ENCODE measurements around the gene RABL6. TPM values are rescaled to one million over a fixed set of nuclear protein-coding genes. Genes with fewer than 3 reads are reported as not detected.
"Not testable (repeated sequence)": the region's sequence is repeated elsewhere in the genome, so short reads cannot be mapped to it uniquely, and the experiment has no call there.

Gene RABL6
- total RNA-seq, 2 donors from 2014 or later, result 159 to 206 TPM

DNA sequence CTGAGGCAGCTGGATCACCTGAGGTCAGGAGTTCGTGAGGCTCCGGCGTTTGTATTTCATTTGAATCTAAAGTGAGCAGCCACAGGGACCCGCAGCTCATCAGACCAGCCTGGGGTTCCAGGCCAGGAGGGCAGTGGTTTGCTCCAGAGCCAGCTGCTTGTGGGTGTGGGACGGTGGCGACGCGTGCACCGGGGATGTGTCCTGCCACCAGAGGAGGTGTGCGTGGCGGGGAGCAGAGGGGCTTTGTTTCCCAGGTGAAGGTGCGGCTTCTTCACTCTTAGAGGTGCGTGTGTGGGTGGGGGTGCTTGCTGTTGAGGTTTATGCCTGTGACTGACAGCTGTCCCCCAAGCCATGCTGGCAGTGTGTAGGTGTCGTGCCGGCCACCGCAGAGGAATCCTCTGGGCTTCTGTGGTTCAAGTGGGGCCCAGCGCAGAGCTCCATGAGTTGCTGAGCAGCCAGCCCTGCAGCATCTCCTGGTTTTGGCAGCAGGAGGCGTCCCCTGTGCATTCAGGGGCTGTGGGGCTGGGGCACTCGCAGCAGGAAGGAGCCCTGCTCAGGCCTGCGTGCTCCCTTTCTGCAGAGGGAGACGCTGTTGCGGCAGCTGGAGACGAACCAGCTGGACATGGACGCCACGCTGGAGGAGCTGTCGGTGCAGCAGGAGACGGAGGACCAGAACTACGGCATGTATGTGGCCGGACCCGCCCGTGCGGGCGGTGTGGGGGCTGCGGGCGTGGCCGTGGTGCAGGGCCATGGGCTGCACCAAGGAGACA, 27.6 kb downstream of the RABL6 start:
- Histone ChIP-seq H3K27me3 (ENCODE audit: control insufficient read depth, insufficient read depth, low read length, poor library complexity, severe bottlenecking) (no peaks in the 10 kb centered on the region), H3K9ac (ENCODE audit: extremely low read depth, low read length, poor library complexity, severe bottlenecking) (no peak overlapping the region), H3K27ac (ENCODE audit: low read depth, low read length) (no peak overlapping the region), H3K9me3 (ENCODE audit: control insufficient read depth, low read length) (no peaks in the 10 kb centered on the region), H3K4me1 (ENCODE audit: control insufficient read depth, insufficient read depth, low read length) (peaks cover 4% of the 10 kb centered on the region), H3K36me3 (ENCODE audit: control insufficient read depth, insufficient read depth, low read length) (peaks cover 28% of the 10 kb centered on the region), H3K4me3 (ENCODE audit: low read length) (no peak overlapping the region)
- DNase-seq, result no peak
- Mint-ChIP-seq H3K27me3 (ENCODE audit: insufficient read depth) (no peaks in the 10 kb centered on the region), H3K36me3 (ENCODE audit: low read depth) (peaks cover 42% of the 10 kb centered on the region), H3K4me1 (peaks cover 4% of the 10 kb centered on the region), H3K4me3 (no peak overlapping the region), H3K27ac (no peak overlapping the region), H3K9me3 (no peaks in the 10 kb centered on the region)
- TF ChIP-seq, protein P1, sequence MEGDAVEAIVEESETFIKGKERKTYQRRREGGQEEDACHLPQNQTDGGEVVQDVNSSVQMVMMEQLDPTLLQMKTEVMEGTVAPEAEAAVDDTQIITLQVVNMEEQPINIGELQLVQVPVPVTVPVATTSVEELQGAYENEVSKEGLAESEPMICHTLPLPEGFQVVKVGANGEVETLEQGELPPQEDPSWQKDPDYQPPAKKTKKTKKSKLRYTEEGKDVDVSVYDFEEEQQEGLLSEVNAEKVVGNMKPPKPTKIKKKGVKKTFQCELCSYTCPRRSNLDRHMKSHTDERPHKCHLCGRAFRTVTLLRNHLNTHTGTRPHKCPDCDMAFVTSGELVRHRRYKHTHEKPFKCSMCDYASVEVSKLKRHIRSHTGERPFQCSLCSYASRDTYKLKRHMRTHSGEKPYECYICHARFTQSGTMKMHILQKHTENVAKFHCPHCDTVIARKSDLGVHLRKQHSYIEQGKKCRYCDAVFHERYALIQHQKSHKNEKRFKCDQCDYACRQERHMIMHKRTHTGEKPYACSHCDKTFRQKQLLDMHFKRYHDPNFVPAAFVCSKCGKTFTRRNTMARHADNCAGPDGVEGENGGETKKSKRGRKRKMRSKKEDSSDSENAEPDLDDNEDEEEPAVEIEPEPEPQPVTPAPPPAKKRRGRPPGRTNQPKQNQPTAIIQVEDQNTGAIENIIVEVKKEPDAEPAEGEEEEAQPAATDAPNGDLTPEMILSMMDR (conservative IDR thresholded peaks at IDR 0.05), result no peak
- 96 to 98% methylated on average over 29 to 36 of the region's 36 CpGs for WGBS, 2 experiments (ENCODE audit: insufficient coverage in 1 of 2, insufficient read length in 1 of 2)

DNA sequence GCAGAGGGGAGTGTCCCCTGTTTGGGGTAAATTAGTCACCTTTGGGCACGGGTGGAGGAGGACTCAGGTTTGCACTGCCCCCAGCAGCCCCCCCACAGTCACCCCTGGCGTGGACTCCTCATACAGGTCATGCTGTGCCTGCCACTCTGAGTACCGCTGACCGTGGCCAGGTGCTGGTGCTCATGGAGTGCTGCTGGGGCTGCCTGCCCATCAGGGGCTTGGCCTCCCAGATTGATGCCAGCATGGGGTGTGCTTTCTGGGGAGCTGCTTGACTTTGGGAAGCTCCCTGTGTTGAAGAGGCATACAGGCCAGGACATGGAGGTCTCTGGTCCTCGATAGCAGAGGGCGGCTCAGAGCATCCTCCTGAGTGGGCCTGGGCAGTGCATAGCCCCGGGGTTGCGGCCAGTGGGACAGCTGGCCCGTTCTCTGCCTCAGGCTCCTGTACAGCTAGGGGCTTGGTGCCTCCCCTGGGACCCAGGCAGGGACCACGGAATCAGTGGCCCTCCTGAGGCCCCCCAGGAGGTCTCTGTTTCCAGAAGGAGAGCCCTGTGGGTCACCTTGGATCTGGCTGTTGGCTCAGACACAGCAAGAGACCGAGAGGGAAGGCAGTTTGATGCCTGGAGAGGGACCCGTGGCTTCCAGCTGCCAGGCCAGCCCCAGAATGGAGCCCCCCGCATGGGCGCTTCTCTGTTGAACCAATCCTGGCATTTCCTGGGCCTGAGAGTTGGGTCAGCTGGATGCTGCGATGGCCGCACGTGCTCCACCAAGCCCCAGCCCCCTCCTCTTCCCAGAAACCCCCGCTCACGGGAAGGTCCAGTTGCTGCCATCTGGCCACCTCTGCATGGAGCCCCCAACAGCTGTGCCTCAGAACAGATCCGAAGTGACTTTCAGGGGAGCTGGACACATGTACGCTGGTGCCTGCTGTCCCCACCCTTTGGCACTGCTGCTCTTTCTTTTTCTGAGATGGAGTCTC, 28.5 kb downstream of the RABL6 start:
- Histone ChIP-seq H3K4me1 (ENCODE audit: control insufficient read depth, insufficient read depth, low read length) (peaks cover 6% of the 10 kb centered on the region), H3K4me3 (ENCODE audit: low read length) (no peak overlapping the region), H3K27ac (ENCODE audit: low read depth, low read length) (peak overlapping the region; percentile 38), H3K9ac (ENCODE audit: extremely low read depth, low read length, poor library complexity, severe bottlenecking) (no peak overlapping the region), H3K27me3 (ENCODE audit: control insufficient read depth, insufficient read depth, low read length, poor library complexity, severe bottlenecking) (no peaks in the 10 kb centered on the region), H3K36me3 (ENCODE audit: control insufficient read depth, insufficient read depth, low read length) (peaks cover 20% of the 10 kb centered on the region), H3K9me3 (ENCODE audit: control insufficient read depth, low read length) (no peaks in the 10 kb centered on the region)
- no peaks in the 10 kb centered on the region for H3K9me3 Mint-ChIP-seq
- peaks cover 34% of the 10 kb centered on the region for H3K36me3 Mint-ChIP-seq (ENCODE audit: low read depth)
- peaks cover 8% of the 10 kb centered on the region for H3K4me1 Mint-ChIP-seq
- H3K27ac Mint-ChIP-seq, result no peak overlapping the region
- 91 to 99% methylated on average over 12 to 21 of the region's 21 CpGs for WGBS, 2 experiments (ENCODE audit: insufficient coverage in 1 of 2, insufficient read length in 1 of 2)
- no peak overlapping the region for H3K4me3 Mint-ChIP-seq
- no peaks in the 10 kb centered on the region for H3K27me3 Mint-ChIP-seq (ENCODE audit: insufficient read depth)
- TF ChIP-seq, protein P1 (conservative IDR thresholded peaks at IDR 0.05), result no peak
- no peak for DNase-seq

DNA sequence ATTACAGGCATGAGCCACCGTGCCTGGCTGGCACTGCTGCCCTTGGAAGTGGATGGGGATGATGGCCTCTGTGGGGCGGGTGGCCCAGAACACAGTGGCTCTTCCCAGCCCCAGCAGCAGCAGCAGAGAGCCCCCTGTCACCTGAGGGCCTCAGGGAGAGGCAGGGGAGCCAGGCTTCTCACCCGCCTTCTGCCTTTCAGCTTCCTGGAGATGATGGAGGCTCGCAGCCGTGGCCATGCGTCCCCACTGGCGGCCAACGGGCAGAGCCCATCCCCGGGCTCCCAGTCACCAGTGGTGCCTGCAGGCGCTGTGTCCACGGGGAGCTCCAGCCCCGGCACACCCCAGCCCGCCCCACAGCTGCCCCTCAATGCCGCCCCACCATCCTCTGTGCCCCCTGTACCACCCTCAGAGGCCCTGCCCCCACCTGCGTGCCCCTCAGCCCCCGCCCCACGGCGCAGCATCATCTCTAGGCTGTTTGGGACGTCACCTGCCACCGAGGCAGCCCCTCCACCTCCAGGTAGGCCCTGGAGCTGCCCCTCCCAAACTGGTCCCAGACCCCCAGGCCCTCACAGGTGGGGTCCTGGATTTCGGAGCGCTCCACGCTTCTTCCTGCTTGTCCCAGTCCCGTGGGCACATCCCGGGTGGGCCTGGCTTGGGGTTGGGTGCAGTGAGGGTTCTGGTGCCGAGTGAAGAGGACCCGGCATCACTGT, 29.6 kb downstream of the RABL6 start:
- TF ChIP-seq, protein P1 (conservative IDR thresholded peaks at IDR 0.05), result no peak
- H3K36me3 Mint-ChIP-seq (ENCODE audit: low read depth), result peaks cover 24% of the 10 kb centered on the region
- Histone ChIP-seq H3K27ac (ENCODE audit: low read depth, low read length) (no peak overlapping the region), H3K9me3 (ENCODE audit: control insufficient read depth, low read length) (no peaks in the 10 kb centered on the region), H3K9ac (ENCODE audit: extremely low read depth, low read length, poor library complexity, severe bottlenecking) (no peak overlapping the region), H3K4me3 (ENCODE audit: low read length) (no peak overlapping the region), H3K36me3 (ENCODE audit: control insufficient read depth, insufficient read depth, low read length) (peaks cover 9% of the 10 kb centered on the region), H3K27me3 (ENCODE audit: control insufficient read depth, insufficient read depth, low read length, poor library complexity, severe bottlenecking) (no peaks in the 10 kb centered on the region), H3K4me1 (ENCODE audit: control insufficient read depth, insufficient read depth, low read length) (peaks cover 10% of the 10 kb centered on the region)
- peaks cover 10% of the 10 kb centered on the region for H3K4me1 Mint-ChIP-seq
- H3K9me3 Mint-ChIP-seq, result no peaks in the 10 kb centered on the region
- H3K27me3 Mint-ChIP-seq (ENCODE audit: insufficient read depth), result no peaks in the 10 kb centered on the region
- H3K27ac Mint-ChIP-seq, result no peak overlapping the region
- 91 to 100% methylated on average over 7 to 27 of the region's 27 CpGs for WGBS, 2 experiments (ENCODE audit: insufficient coverage in 1 of 2, insufficient read length in 1 of 2)
- DNase-seq, result no peak
- no peak overlapping the region for H3K4me3 Mint-ChIP-seq

DNA sequence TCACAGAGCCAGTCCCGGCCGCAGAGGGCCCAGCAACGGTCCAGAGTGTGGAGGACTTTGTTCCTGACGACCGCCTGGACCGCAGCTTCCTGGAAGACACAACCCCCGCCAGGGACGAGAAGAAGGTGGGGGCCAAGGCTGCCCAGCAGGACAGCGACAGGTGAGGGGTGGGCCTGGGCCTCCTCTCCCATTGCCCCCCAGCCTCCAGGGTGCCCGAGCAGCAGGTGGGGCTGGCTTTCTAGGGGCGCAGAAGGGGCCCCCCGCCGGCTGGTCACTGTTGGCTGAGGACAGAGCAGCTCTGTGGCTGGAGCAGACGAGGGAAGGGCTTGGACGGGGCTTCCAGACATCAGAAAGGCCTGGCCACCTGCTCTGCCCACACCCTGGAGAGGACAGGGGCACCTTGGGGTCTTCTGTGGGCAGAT, 30.1 kb downstream of the RABL6 start:
- 96% methylated on average over 10 to 15 of the region's 15 CpGs for WGBS, 2 experiments (ENCODE audit: insufficient coverage in 1 of 2, insufficient read length in 1 of 2)
- H3K4me3 Mint-ChIP-seq; H3K27me3 ChIP-seq (ENCODE audit: control insufficient read depth, insufficient read depth, low read length, poor library complexity, severe bottlenecking); H3K9ac ChIP-seq (ENCODE audit: extremely low read depth, low read length, poor library complexity, severe bottlenecking); H3K27ac Mint-ChIP-seq; H3K9me3 Mint-ChIP-seq; DNase-seq; H3K36me3 ChIP-seq (ENCODE audit: control insufficient read depth, insufficient read depth, low read length); H3K9me3 ChIP-seq (ENCODE audit: control insufficient read depth, low read length); H3K4me1 ChIP-seq (ENCODE audit: control insufficient read depth, insufficient read depth, low read length); H3K27ac ChIP-seq (ENCODE audit: low read depth, low read length); H3K4me3 ChIP-seq (ENCODE audit: low read length); H3K27me3 Mint-ChIP-seq (ENCODE audit: insufficient read depth): not testable (repeated sequence)
- Mint-ChIP-seq H3K36me3 (ENCODE audit: low read depth) (peaks cover 20% of the 10 kb centered on the region), H3K4me1 (peaks cover 10% of the 10 kb centered on the region)

All from endodermal cell (in vitro differentiated cells).